Measurements from ENCODE around the gene METTL17.

Gene METTL17

GRCh38 chr14:21023174-21023573, 33.4 kb downstream of the METTL17 start:
- Mint-ChIP-seq H3K36me3 (no peaks in the 10 kb centered on the region), H3K9me3 (no peaks in the 10 kb centered on the region), H3K27me3 (peaks cover 62% of the 10 kb centered on the region), H3K27ac (no peak overlapping the region), H3K4me3 (no peak overlapping the region), H3K4me1 (peaks cover 13% of the 10 kb centered on the region)
- CTCF ChIA-PET, result interaction anchor here (1.4 to 1.7 kb wide), 3 partner anchors 8 to 81 kb away, joined by 3 to 13 read pairs (median 5); no protein-coding TSS in a partner anchor
- no peak for DNase-seq

DNA sequence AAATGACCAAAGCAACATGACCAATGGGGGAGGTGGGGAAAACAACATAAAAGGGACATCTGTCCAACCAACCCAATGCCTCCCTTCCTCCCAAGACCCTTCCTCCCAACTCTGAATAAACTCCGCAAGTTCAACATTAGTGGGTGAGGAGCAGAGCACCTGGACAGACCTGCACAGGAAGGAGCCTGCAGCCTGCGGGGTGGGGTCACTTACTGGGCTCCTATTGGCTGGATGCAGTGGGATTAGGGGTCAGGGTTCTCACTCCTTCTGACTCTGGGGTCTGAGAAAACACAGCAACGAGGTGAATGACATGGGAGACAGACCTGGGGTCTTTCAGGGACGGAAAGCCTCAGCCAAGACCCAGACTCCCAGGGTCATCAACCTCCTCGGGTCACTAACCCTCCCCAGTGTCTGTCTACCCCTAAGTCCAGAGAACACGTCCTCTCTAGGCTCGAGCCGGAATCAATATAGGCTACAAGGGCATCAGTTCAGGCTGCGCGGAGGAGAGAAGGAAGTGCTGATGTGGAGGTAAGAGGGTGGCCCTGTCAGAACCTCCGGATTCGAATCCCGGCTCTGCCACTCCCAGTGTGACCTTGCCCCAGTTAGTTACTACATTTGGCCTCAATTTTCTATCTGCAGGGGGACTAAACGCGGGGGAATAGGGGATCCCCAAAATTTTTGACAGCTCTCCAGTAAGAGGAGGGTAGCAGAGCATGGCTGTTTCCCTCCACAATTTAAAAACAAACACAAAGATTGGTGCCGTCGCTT, 34.2 kb downstream of the METTL17 start:
- Mint-ChIP-seq H3K9me3 (no peaks in the 10 kb centered on the region), H3K27ac (no peak overlapping the region), H3K4me3 (peak overlapping the region; percentile 75), H3K4me1 (peaks cover 13% of the 10 kb centered on the region), H3K36me3 (no peaks in the 10 kb centered on the region), H3K27me3 (peaks cover 62% of the 10 kb centered on the region)
- CTCF ChIA-PET, result interaction anchor here (0.6 to 1.7 kb wide), 5 partner anchors 9 to 81 kb away, joined by 3 to 13 read pairs (median 4); no protein-coding TSS in a partner anchor
- DNase-seq, result peak; percentile 25

DNA sequence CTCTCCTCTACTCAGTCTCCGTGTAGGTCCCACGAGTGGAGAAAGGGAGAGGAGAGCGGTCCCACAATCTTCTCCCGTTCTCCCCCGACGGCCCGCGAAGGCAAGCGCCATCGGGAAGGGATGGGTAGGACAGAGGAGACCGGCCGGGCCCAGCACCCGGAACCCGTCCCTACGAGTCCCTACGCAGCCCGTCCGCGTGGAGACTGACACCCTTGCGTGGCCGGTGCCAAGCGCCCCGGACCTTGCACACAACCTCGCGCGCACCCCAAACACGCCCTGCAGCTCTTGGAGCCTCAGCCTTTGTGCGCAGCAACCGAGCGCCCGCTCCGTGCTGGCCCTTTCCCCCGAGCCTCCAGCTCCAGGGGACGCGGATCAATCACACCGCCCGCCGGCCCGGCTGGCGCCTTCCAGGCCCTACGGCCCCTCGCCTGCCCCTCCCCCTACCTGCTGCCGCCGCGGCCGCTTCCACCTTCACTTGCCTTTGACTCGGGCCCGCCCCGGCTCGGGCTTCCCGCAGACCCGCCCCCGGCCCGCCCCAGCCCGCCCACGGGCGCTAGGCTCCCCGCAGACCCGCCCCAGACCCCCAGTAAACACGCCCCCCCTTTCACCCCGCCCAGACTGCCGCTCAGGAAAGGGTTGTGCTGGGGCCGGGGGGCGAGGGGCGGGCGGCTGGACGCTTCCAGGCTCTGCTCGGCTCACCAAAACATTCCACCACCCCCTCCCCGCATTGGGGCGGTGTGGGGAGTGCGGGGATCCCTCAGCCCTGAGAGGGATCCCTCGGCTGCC, 35.0 kb downstream of the METTL17 start, which contains the start of gene NDRG2:
Gene NDRG2 (minus strand): TSS at position 477 of the 786 bp plus-strand sequence. CDS start 1,746 bp downstream, outside the sequence.
- Mint-ChIP-seq H3K4me3 (peak within 1 kb of the TSS; percentile 75), H3K9me3 (no peaks in the 10 kb centered on the region), H3K36me3 (no peaks in the 10 kb centered on the region), H3K4me1 (peaks cover 13% of the 10 kb centered on the region), H3K27me3 (peaks cover 62% of the 10 kb centered on the region), H3K27ac (no peak within 1 kb of the TSS)
- peak; percentile 84 for DNase-seq
- CTCF ChIA-PET, result interaction anchor here (0.6 to 1.4 kb wide), 3 partner anchors 10 to 80 kb away, joined by 3 to 4 read pairs (median 3); no protein-coding TSS in a partner anchor

DNA sequence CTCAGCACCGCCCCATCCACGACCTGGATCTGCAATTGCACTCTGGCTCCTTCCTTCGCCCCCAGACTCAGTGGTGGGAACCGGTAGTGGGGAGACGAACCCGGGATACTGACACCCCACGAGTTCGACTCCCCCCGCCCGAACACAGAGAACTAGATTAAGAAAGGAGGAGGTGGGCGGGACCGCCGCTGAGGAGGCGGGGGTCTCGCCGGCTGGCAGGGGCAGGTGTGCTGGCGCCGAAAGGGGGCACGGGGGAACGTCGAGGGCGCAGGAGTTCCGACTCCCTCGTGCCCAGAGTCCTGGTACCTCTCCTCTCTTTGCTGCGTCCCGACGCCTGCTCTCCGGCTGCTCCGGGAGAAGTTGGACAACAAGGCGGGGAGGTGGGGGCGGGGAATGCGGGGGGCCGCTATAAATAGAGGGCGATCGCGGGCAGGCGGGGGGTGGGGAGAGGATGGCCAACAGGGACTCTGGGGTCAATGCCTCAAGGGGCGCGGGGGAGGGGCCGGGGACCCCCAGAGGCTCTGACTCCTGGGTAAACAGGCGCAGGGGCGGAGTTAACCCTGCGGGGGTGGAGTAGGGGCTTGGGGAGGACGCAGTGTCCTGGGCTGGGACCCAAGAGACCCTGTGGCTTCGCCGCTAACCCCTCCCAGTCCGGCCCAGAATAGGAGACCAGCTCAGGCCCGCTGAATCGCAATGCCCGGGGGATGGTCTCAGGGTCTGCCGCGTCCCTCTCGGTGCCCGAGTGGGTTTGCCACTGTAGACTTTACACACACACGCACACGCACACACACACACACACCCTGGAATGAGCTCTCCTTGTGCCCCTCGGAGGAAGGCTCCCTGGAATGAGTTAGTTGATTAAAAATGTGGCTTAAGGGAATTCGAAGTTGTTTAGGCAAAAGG, 35.8 kb downstream of the METTL17 start:
- H3K36me3 Mint-ChIP-seq, result no peaks in the 10 kb centered on the region
- no peak overlapping the region for H3K27ac Mint-ChIP-seq
- H3K9me3 Mint-ChIP-seq, result no peaks in the 10 kb centered on the region
- peak overlapping the region; percentile 75 for H3K4me3 Mint-ChIP-seq
- CTCF ChIA-PET, result interaction anchor here (0.8 to 1.6 kb wide), 5 partner anchors 11 to 77 kb away, joined by 3 to 5 read pairs (median 4); no protein-coding TSS in a partner anchor
- H3K4me1 Mint-ChIP-seq, result peaks cover 13% of the 10 kb centered on the region
- peak; percentile 27 for DNase-seq
- peaks cover 68% of the 10 kb centered on the region for H3K27me3 Mint-ChIP-seq

GRCh38 chr14:21026274-21026987, 36.7 kb downstream of the METTL17 start:
- peak overlapping the region; percentile 29 for H3K27ac Mint-ChIP-seq
- peaks cover 13% of the 10 kb centered on the region for H3K4me1 Mint-ChIP-seq
- peak overlapping the region; percentile 11 for H3K4me3 Mint-ChIP-seq
- no peaks in the 10 kb centered on the region for H3K9me3 Mint-ChIP-seq
- no peaks in the 10 kb centered on the region for H3K36me3 Mint-ChIP-seq
- no peak for DNase-seq
- peaks cover 66% of the 10 kb centered on the region for H3K27me3 Mint-ChIP-seq
- CTCF ChIA-PET, result interaction anchor here (0.8 to 1.6 kb wide), 4 partner anchors 10 to 77 kb away, joined by 3 to 5 read pairs (median 4); no protein-coding TSS in a partner anchor

DNA sequence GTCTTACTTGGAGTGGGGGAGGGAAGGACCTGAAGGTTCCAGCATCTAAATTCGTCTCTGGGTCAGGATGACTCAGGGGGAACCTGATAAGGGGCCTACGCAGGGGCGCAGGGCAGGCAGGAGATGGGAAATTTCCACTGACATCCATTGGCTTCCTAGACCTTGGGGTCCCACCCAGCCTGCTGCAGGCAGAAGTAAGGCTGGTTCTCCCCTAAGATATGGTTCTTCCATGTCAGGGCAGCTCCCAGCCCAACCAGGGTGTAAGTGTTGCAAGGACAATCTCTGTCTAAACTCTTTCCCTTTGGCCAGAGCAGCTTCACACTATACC, 37.2 kb downstream of the METTL17 start:
- peaks cover 66% of the 10 kb centered on the region for H3K27me3 Mint-ChIP-seq
- no peak overlapping the region for H3K27ac Mint-ChIP-seq
- no peak for DNase-seq
- H3K36me3 Mint-ChIP-seq, result no peaks in the 10 kb centered on the region
- H3K9me3 Mint-ChIP-seq, result no peaks in the 10 kb centered on the region
- H3K4me3 Mint-ChIP-seq, result no peak overlapping the region
- CTCF ChIA-PET, result interaction anchor here (1.3 to 1.6 kb wide), 2 partner anchors 9 to 12 kb away, joined by 3 to 5 read pairs; no protein-coding TSS in a partner anchor
- peaks cover 13% of the 10 kb centered on the region for H3K4me1 Mint-ChIP-seq

DNA sequence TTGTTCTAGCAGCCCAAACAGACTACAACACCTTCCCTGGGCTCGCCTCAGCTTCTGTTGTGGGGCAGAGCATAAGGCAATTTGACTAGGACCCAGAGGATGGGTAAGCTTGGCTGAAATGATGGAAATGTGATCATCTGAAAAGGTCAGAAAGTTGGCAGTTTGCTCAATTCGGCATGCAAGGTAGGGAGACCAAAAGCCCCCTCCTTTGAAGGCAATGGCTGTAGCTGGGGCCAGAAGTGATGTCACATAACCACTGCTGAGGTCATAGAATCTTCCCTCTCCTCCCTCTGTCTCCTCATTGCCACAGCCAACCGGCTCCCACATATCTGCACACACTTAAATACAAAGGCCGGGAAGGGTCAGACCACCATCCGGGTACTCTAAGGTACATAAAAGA, 40.1 kb downstream of the METTL17 start, which contains the start of gene TPPP2:
Gene TPPP2 (plus strand): TSS at position 301 of the 400 bp plus-strand sequence. CDS start 365 bp downstream, outside the sequence.
- H3K27me3 Mint-ChIP-seq, result peaks cover 54% of the 10 kb centered on the region
- H3K9me3 Mint-ChIP-seq, result no peaks in the 10 kb centered on the region
- H3K4me3 Mint-ChIP-seq, result no peak within 1 kb of the TSS
- no peak within 1 kb of the TSS for H3K27ac Mint-ChIP-seq
- no peaks in the 10 kb centered on the region for H3K36me3 Mint-ChIP-seq
- DNase-seq, result no peak
- no peaks in the 10 kb centered on the region for H3K4me1 Mint-ChIP-seq
- CTCF ChIA-PET, result interaction anchor here (1.3 to 8.2 kb wide), 2 partner anchors 11 to 14 kb away, joined by 4 to 67 read pairs; no protein-coding TSS in a partner anchor

DNA sequence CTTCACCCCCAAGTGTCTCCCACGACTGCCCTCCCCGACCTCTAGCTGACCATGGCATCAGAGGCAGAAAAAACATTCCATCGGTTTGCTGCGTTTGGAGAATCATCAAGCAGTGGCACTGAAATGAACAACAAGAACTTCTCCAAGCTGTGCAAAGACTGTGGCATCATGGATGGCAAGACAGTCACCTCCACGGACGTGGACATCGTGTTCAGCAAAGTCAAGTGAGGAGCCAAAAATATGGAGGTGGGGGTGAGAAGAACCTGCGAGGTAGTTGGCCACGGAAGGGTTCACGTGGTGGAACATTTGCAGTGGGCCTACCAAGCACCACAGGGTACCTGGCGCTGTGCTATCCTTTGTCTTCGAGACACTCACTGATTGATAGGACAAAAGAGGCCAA, 40.8 kb downstream of the METTL17 start:
- Mint-ChIP-seq H3K9me3 (no peaks in the 10 kb centered on the region), H3K27ac (no peak overlapping the region), H3K36me3 (no peaks in the 10 kb centered on the region), H3K4me3 (no peak overlapping the region), H3K27me3 (peaks cover 54% of the 10 kb centered on the region), H3K4me1 (no peaks in the 10 kb centered on the region)
- DNase-seq, result no peak
- CTCF ChIA-PET, result interaction anchor here (8.2 kb wide), 1 partner anchor 14 kb away, joined by 67 read pairs; no protein-coding TSS in a partner anchor

GRCh38 chr14:21032326-21033132, 42.7 kb downstream of the METTL17 start:
- CTCF ChIA-PET, result interaction anchor here (1.0 to 8.2 kb wide), 4 partner anchors 8 to 72 kb away, joined by 3 to 67 read pairs (median 8); no protein-coding TSS in a partner anchor
- H3K4me3 Mint-ChIP-seq, result no peak overlapping the region
- peaks cover 47% of the 10 kb centered on the region for H3K27me3 Mint-ChIP-seq
- H3K27ac Mint-ChIP-seq, result no peak overlapping the region
- no peak for DNase-seq
- no peaks in the 10 kb centered on the region for H3K4me1 Mint-ChIP-seq
- H3K9me3 Mint-ChIP-seq, result no peaks in the 10 kb centered on the region
- H3K36me3 Mint-ChIP-seq, result no peaks in the 10 kb centered on the region

DNA sequence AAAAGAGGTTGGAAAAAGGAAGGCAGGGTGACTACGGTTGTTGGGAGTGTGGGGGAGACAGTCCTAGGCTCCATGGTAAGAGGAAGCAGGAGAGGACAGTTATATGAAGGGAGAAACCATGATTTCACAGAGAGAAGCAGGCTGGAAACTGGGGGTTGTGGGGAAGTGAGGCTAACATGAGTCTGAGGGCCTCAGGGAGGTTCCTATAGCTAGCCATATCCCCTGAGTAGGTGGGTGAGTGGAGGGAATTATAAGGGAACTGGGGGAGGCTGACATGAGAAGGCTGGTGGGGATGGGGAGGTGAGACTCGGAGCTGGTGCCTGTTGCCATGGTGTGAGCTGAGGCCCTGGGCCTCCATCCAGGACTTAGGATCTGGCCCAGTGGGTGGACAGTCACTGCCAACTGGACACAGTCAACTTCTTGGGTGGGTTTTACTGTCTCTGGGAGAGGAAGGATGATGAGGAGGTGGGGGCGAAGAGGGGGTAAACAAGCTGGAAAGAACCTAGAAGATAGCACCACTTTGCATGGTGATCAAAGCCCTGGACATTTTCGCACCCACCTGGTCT, 43.4 kb downstream of the METTL17 start:
- Mint-ChIP-seq H3K4me3 (no peak overlapping the region), H3K36me3 (no peaks in the 10 kb centered on the region), H3K9me3 (no peaks in the 10 kb centered on the region), H3K27me3 (peaks cover 47% of the 10 kb centered on the region), H3K27ac (no peak overlapping the region), H3K4me1 (no peaks in the 10 kb centered on the region)
- DNase-seq, result no peak
- CTCF ChIA-PET, result interaction anchor here (3.2 to 8.2 kb wide), 2 partner anchors 17 to 71 kb away, joined by 13 to 67 read pairs; no protein-coding TSS in a partner anchor

GRCh38 chr14:21034707-21035106, 44.9 kb downstream of the METTL17 start, which contains the start of gene RNASE13:
TSS of gene RNASE13 (minus strand) at chr14:21034807. CDS start at chr14:21034288, 519 bp downstream.
- Mint-ChIP-seq H3K27me3 (peaks cover 59% of the 10 kb centered on the region), H3K4me3 (no peak within 1 kb of the TSS), H3K27ac (no peak within 1 kb of the TSS), H3K36me3 (no peaks in the 10 kb centered on the region), H3K4me1 (no peaks in the 10 kb centered on the region), H3K9me3 (no peaks in the 10 kb centered on the region)
- DNase-seq, result no peak
- CTCF ChIA-PET, result interaction anchor here (8.2 kb wide), 1 partner anchor 19 kb away, joined by 67 read pairs; no protein-coding TSS in a partner anchor

DNA sequence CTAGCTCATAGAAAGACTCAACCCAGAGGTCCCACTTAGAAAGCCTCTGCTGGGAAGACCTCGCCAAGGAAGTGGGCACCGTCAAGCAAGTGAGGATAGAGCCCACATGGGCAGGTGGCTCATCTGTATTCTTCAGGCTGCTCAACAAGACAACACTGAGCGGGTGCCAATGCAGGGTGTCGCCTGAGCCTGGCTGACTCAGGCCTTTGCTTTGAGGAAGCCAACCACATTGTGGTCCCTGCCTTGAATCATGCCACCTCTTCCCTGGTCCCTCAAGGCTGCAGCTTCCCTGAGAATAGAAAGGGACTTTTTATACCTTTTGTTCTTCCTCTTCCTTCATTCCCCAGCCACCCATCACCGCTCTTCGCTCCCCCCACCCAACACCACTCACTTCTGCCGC, 47.0 kb downstream of the METTL17 start:
- Mint-ChIP-seq H3K9me3 (no peaks in the 10 kb centered on the region), H3K27me3 (peaks cover 48% of the 10 kb centered on the region), H3K27ac (no peak overlapping the region), H3K4me3 (no peak overlapping the region), H3K36me3 (no peaks in the 10 kb centered on the region), H3K4me1 (no peaks in the 10 kb centered on the region)
- no peak for DNase-seq
- CTCF ChIA-PET, result interaction anchor here (0.9 to 8.2 kb wide), 4 partner anchors 10 to 56 kb away, joined by 4 to 67 read pairs (median 6); no protein-coding TSS in a partner anchor
